ENCODE measurements around the gene ARHGEF7.

The ARHGEF7 gene

GRCh38 chr13:111280681-111281585 is 165.8 kb downstream of the ARHGEF7 start:
- H3K4me3 ChIP-seq (replicated peaks; ENCODE audit: low read depth, low read length), result no peak overlapping the region
- DNase-seq (ENCODE audit: extremely low read depth, low read depth), result no peak

GRCh38 chr13:111281751-111282311 is 166.7 kb downstream of the ARHGEF7 start:
- H3K4me3 ChIP-seq (replicated peaks; ENCODE audit: low read depth, low read length), result no peak overlapping the region
- DNase-seq (ENCODE audit: extremely low read depth, low read depth), result no peak
- no peak for TF ChIP-seq CTCF (IDR thresholded peaks at IDR 0.05; ENCODE audit: low read depth, low read length, missing control alignments)

More at GRCh38 chr13:111280681-111281585, 165.8 kb downstream of the ARHGEF7 start:
- no peak for TF ChIP-seq CTCF (IDR thresholded peaks at IDR 0.05; ENCODE audit: low read depth, low read length, missing control alignments)

GRCh38 chr13:111282425-111282824 is 167.3 kb downstream of the ARHGEF7 start:
- DNase-seq (ENCODE audit: extremely low read depth, low read depth), result no peak
- no peak for TF ChIP-seq CTCF (IDR thresholded peaks at IDR 0.05; ENCODE audit: low read depth, low read length, missing control alignments)
- no peak overlapping the region for H3K4me3 ChIP-seq (replicated peaks; ENCODE audit: low read depth, low read length)

- no peak overlapping the region for H3K4me3 ChIP-seq (replicated peaks; ENCODE audit: low read depth, low read length)
- TF ChIP-seq CTCF (IDR thresholded peaks at IDR 0.05; ENCODE audit: low read depth, low read length, missing control alignments), result no peak
- no peak for DNase-seq (ENCODE audit: extremely low read depth, low read depth)
Measured at GRCh38 chr13:111282997-111283396, 167.9 kb downstream of the ARHGEF7 start.

GRCh38 chr13:111283457-111283856 is 168.3 kb downstream of the ARHGEF7 start:
- H3K4me3 ChIP-seq (replicated peaks; ENCODE audit: low read depth, low read length), result no peak overlapping the region
- TF ChIP-seq CTCF (IDR thresholded peaks at IDR 0.05; ENCODE audit: low read depth, low read length, missing control alignments), result no peak
- no peak for DNase-seq (ENCODE audit: extremely low read depth, low read depth)

GRCh38 chr13:111283991-111284390 is 168.9 kb downstream of the ARHGEF7 start:
- no peak overlapping the region for H3K4me3 ChIP-seq (replicated peaks; ENCODE audit: low read depth, low read length)
- TF ChIP-seq CTCF (IDR thresholded peaks at IDR 0.05; ENCODE audit: low read depth, low read length, missing control alignments), result no peak
- DNase-seq (ENCODE audit: extremely low read depth, low read depth), result no peak

Data from HFF-Myc (cell line).